Small intestine (tissue), 7 donors: ENCODE data around the gene C1orf210. TPM values are rescaled to one million over a fixed set of nuclear protein-coding genes. Genes with fewer than 3 reads are reported as not detected.

Experiments
- DNase-seq, 2 donors: peaks; one replicate each; pipeline versions ENCODE4 v3.0.0 to v3.0.0-alpha.2; 2013
- FAIRE-seq: peaks from 2 replicates; lab custom pipeline; 2012; peaks lifted over from hg19 to GRCh38; lab: Jason Lieb, UNC
- H3K27ac ChIP-seq, 3 donors: one replicate each; pipeline ENCODE4 v1.5.1; 2013; ENCODE audit warnings: low read length in 2 of 3, mild to moderate bottlenecking in 2 of 3, control low read depth in 1 of 3, inconsistent platforms in 1 of 3, low read depth in 1 of 3, moderate library complexity in 1 of 3
- H3K27me3 ChIP-seq, 3 donors: one replicate each; pipeline ENCODE4 v1.6.1; 2013; ENCODE audit warnings: low read length in 3 of 3, inconsistent platforms in 1 of 3; ENCODE audit not compliant: control insufficient read depth in 3 of 3, insufficient read depth in 3 of 3
- H3K36me3 ChIP-seq, 3 donors: one replicate each; pipeline ENCODE4 v1.6.1; 2013; ENCODE audit warnings: low read length in 3 of 3, inconsistent platforms in 1 of 3, low read depth in 1 of 3, mild to moderate bottlenecking in 1 of 3, moderate library complexity in 1 of 3; ENCODE audit not compliant: control insufficient read depth in 3 of 3, insufficient read depth in 2 of 3
- H3K4me1 ChIP-seq, 3 donors: one replicate each; pipeline ENCODE4 v1.6.1; 2013; ENCODE audit warnings: low read length in 2 of 3, inconsistent platforms in 1 of 3, low read depth in 1 of 3, mild to moderate bottlenecking in 1 of 3, moderate library complexity in 1 of 3; ENCODE audit not compliant: control insufficient read depth in 3 of 3, insufficient read depth in 2 of 3
- H3K4me3 ChIP-seq, 3 donors: one replicate each; pipeline ENCODE4 v1.5.1; 2013; ENCODE audit warnings: low read length in 3 of 3, control low read depth in 1 of 3, inconsistent platforms in 1 of 3, low read depth in 1 of 3, mild to moderate bottlenecking in 1 of 3, moderate library complexity in 1 of 3
- H3K9me3 ChIP-seq, 2 donors: one replicate each; pipeline ENCODE4 v1.6.1; 2013; ENCODE audit warnings: low read depth in 1 of 2, low read length in 1 of 2; ENCODE audit not compliant: control insufficient read depth in 2 of 2, insufficient read depth in 1 of 2
- WGBS, 3 donors: extraction: QIAGEN DNeasy Blood & Tissue Kit; methylation state at CpG; one replicate each; pipeline ENCODE4 v1.1.7; 2013; 5-methylcytosine and 5-hydroxymethylcytosine counted together
- polyA plus RNA-seq, 4 donors: library from polyadenylated mRNA; stranded (reverse) in 3 of 4; unstranded in 1 of 4; fragments of 200-250 nt in 3 of 4; fragments of 120-200 nt in 1 of 4; gene quantifications; one replicate each; pipeline versions ENCODE4 v1.2.1 to v1.2.3, GENCODE V29; 2013
- donor health status: healthy with polysubstance abuse.
- donor health status: control.
- donor health status: control.
- donor health status: Bipolar disorder and iron deficiency.
- donor health status: healthy.

The C1orf210 gene
- polyA plus RNA-seq, 4 donors = 24.7 to 69.8 (median 55.9) TPM

GRCh38 chr1:43250351-43250761 lies 35.0 kb downstream of the C1orf210 start:
- H3K27me3 ChIP-seq = no peaks in the 10 kb centered on the region
- no peak for FAIRE-seq
- H3K4me3 ChIP-seq = no peak overlapping the region
- H3K27ac ChIP-seq = no peak overlapping the region
- peaks cover 0 to 9% of the 10 kb centered on the region in 2 donors for H3K9me3 ChIP-seq
- H3K36me3 ChIP-seq = no peaks in the 10 kb centered on the region
- no peaks in the 10 kb centered on the region for H3K4me1 ChIP-seq
- 81 to 90% (median 86%) methylated on average over 3 of the region's 3 CpGs for WGBS, 3 donors
- DNase-seq = no peak

GRCh38 chr1:43247256-43247921 lies 38.0 kb downstream of the C1orf210 start:
- 70 to 90% (median 86%) methylated on average over 6 of the region's 6 CpGs for WGBS, 3 donors
- Histone ChIP-seq H3K9me3 (peaks cover 0 to 9% of the 10 kb centered on the region in 2 donors), H3K4me1 (no peaks in the 10 kb centered on the region), H3K4me3 (no peak overlapping the region), H3K27me3 (no peaks in the 10 kb centered on the region), H3K27ac (no peak overlapping the region), H3K36me3 (no peaks in the 10 kb centered on the region)
- FAIRE-seq (peak; percentile 47), DNase-seq (no peak)

GRCh38 chr1:43246466-43247213 lies 38.7 kb downstream of the C1orf210 start:
- Histone ChIP-seq H3K9me3 (peaks cover 0 to 9% of the 10 kb centered on the region in 2 donors), H3K27ac (no peak overlapping the region), H3K27me3 (no peaks in the 10 kb centered on the region), H3K36me3 (no peaks in the 10 kb centered on the region), H3K4me3 (no peak overlapping the region), H3K4me1 (no peaks in the 10 kb centered on the region)
- 88 to 94% (median 92%) methylated on average over 4 of the region's 4 CpGs for WGBS, 3 donors
- FAIRE-seq (no peak), DNase-seq (peak in 1 of 2 donors; percentile 56)

GRCh38 chr1:43243299-43243698 lies 42.1 kb downstream of the C1orf210 start:
- Histone ChIP-seq H3K27ac (no peak overlapping the region), H3K4me1 (peaks cover 0 to 3% (median 1%) of the 10 kb centered on the region in 3 donors), H3K4me3 (no peak overlapping the region), H3K36me3 (no peaks in the 10 kb centered on the region), H3K27me3 (no peaks in the 10 kb centered on the region), H3K9me3 (peaks cover 0 to 4% of the 10 kb centered on the region in 2 donors)
- 83% methylated on average over 6 of the region's 6 CpGs for WGBS, 3 donors
- DNase-seq (no peak), FAIRE-seq (no peak)

GRCh38 chr1:43241413-43241836 lies 44.0 kb downstream of the C1orf210 start:
- H3K27ac ChIP-seq = no peak overlapping the region
- H3K4me3 ChIP-seq = no peak overlapping the region
- no peak for DNase-seq
- H3K27me3 ChIP-seq = no peaks in the 10 kb centered on the region
- H3K9me3 ChIP-seq = no peaks in the 10 kb centered on the region
- H3K36me3 ChIP-seq = no peaks in the 10 kb centered on the region
- no peak for FAIRE-seq
- peaks cover 0 to 5% (median 1%) of the 10 kb centered on the region in 3 donors for H3K4me1 ChIP-seq
- 48 to 62% (median 57%) methylated on average over 6 of the region's 6 CpGs for WGBS, 3 donors

GRCh38 chr1:43239484-43239883 lies 45.9 kb downstream of the C1orf210 start:
- no peak for DNase-seq
- FAIRE-seq = no peak
- WGBS, 3 donors = 33 to 53% (median 53%) methylated on average over 3 of the region's 3 CpGs
- Histone ChIP-seq H3K36me3 (no peaks in the 10 kb centered on the region), H3K9me3 (no peaks in the 10 kb centered on the region), H3K27ac (peak overlapping the region in 1 of 3 donors; percentile 43), H3K27me3 (no peaks in the 10 kb centered on the region), H3K4me1 (peaks cover 0 to 8% (median 1%) of the 10 kb centered on the region in 3 donors), H3K4me3 (no peak overlapping the region)

- H3K27ac ChIP-seq = no peak overlapping the region
- H3K27me3 ChIP-seq = no peaks in the 10 kb centered on the region
- FAIRE-seq (no peak), DNase-seq (no peak)
- H3K9me3 ChIP-seq = no peaks in the 10 kb centered on the region
- H3K36me3 ChIP-seq = no peaks in the 10 kb centered on the region
- H3K4me1 ChIP-seq = peaks cover 0 to 8% (median 1%) of the 10 kb centered on the region in 3 donors
- WGBS, 3 donors = 79 to 90% (median 88%) methylated on average over 3 of the region's 3 CpGs
- H3K4me3 ChIP-seq = no peak overlapping the region
Measured at GRCh38 chr1:43238991-43239469, 46.4 kb downstream of the C1orf210 start.

- no peaks in the 10 kb centered on the region for H3K36me3 ChIP-seq
- DNase-seq (peak; percentile 85 to 90), FAIRE-seq (no peak)
- no peak overlapping the region for H3K27ac ChIP-seq
- H3K4me1 ChIP-seq = peaks cover 0 to 8% (median 1%) of the 10 kb centered on the region in 3 donors
- H3K9me3 ChIP-seq = no peaks in the 10 kb centered on the region
- WGBS, 3 donors = 9 to 14% (median 11%) methylated on average over 5 of the region's 5 CpGs
- H3K27me3 ChIP-seq = no peaks in the 10 kb centered on the region
- no peak overlapping the region for H3K4me3 ChIP-seq
Measured at GRCh38 chr1:43238085-43238484, 47.3 kb downstream of the C1orf210 start.
